Activated CD4-positive, alpha-beta T cell treated with anti-CD3 and anti-CD28 coated beads for 36 hours (primary cell): Measurements from ENCODE around the gene GALNT18. TPM values are rescaled to one million over a fixed set of nuclear protein-coding genes. Genes with fewer than 3 reads are reported as not detected.
"Not testable (repeated sequence)": the region's sequence is repeated elsewhere in the genome, so short reads cannot be mapped to it uniquely, and the experiment has no call there.

ENCODE experiments used
- ATAC-seq: fragments of 200-7000 bp; cut with Tn5 transposase; one replicate; pipeline ENCODE4 v1.10.0; 2021; ENCODE audit warnings: mild to moderate bottlenecking, moderate library complexity
- CTCF ChIA-PET: fragments of 350-600 bp; sonication (Branson Sonifier 250); formaldehyde crosslinking; loops from one replicate; lab custom pipeline; 2021; ENCODE audit warnings: antibody characterized with exemption; lab: Charles Lee
- POLR2A ChIA-PET: fragments of 350-600 bp; sonication (Branson Sonifier 250); formaldehyde crosslinking; loops from one replicate; lab custom pipeline; 2021; ENCODE audit warnings: antibody characterized with exemption, inconsistent platforms; lab: Charles Lee
- DNase-seq: peaks from one replicate; pipeline ENCODE4 v3.0.0-alpha.2; 2020
- H3K27ac Mint-ChIP-seq: one replicate; pipeline ENCODE4 v1.8.0; 2021; ENCODE audit warnings: mixed read lengths
- H3K27me3 Mint-ChIP-seq: one replicate; pipeline ENCODE4 v1.8.0; 2021; ENCODE audit warnings: mixed read lengths
- H3K36me3 Mint-ChIP-seq: one replicate; pipeline ENCODE4 v1.8.0; 2021; ENCODE audit warnings: low read depth, mixed read lengths
- H3K4me1 Mint-ChIP-seq: one replicate; pipeline ENCODE4 v1.8.0; 2021; ENCODE audit warnings: mixed read lengths
- H3K4me3 Mint-ChIP-seq: one replicate; pipeline ENCODE4 v1.8.0; 2021; ENCODE audit warnings: mild to moderate bottlenecking, moderate library complexity, mixed read lengths
- H3K9me3 Mint-ChIP-seq: one replicate; pipeline ENCODE4 v1.8.0; 2021; ENCODE audit warnings: low read depth, mixed read lengths
- intact Hi-C, 2 experiments: fragments of 100-400 bp; cut with DNase I in 1 of 2; cut with micrococcal nuclease in 1 of 2; formaldehyde crosslinking; loops; one replicate each; pipeline versions ENCODE4 v1.14.2 to v1.15.1; 2022 to 2024; cut with DNase I, micrococcal nuclease
- total RNA-seq, 2 experiments: library from RNA; stranded (reverse); gene quantifications; one replicate each; pipeline ENCODE4 v1.2.3, GENCODE V29; 2021

Gene GALNT18
- total RNA-seq, 2 experiments from 2014 or later = 6.9 to 8.8 TPM

GRCh38 chr11:11374358-11375148 is 247.3 kb downstream of the GALNT18 start:
- Mint-ChIP-seq H3K27ac (no peak overlapping the region), H3K4me3 (no peak overlapping the region), H3K9me3 (no peaks in the 10 kb centered on the region), H3K27me3 (no peaks in the 10 kb centered on the region), H3K36me3 (no peaks in the 10 kb centered on the region), H3K4me1 (no peaks in the 10 kb centered on the region)
- CTCF ChIA-PET = no interaction called here
- POLR2A ChIA-PET = no interaction called here
- DNase-seq (no peak), ATAC-seq (no peak)
- intact Hi-C loops = no loop called here

- H3K27ac Mint-ChIP-seq = no peak overlapping the region
- H3K9me3 Mint-ChIP-seq = no peaks in the 10 kb centered on the region
- DNase-seq (no peak), ATAC-seq (no peak)
- CTCF ChIA-PET = no interaction called here
- POLR2A ChIA-PET = no interaction called here
- intact Hi-C loops = no loop called here
- no peak overlapping the region for H3K4me3 Mint-ChIP-seq
- H3K4me1 Mint-ChIP-seq = no peaks in the 10 kb centered on the region
- no peaks in the 10 kb centered on the region for H3K36me3 Mint-ChIP-seq
- peaks cover 3% of the 10 kb centered on the region for H3K27me3 Mint-ChIP-seq
Observed at GRCh38 chr11:11373934-11374333, 247.9 kb downstream of the GALNT18 start.

- no peaks in the 10 kb centered on the region for H3K36me3 Mint-ChIP-seq
- H3K4me1 Mint-ChIP-seq = no peaks in the 10 kb centered on the region
- H3K4me3 Mint-ChIP-seq = no peak overlapping the region
- H3K27me3 Mint-ChIP-seq = peaks cover 3% of the 10 kb centered on the region
- H3K27ac Mint-ChIP-seq = no peak overlapping the region
- DNase-seq = no peak
- H3K9me3 Mint-ChIP-seq = peaks cover 4% of the 10 kb centered on the region
- ATAC-seq = no peak
- POLR2A ChIA-PET = no interaction called here
- CTCF ChIA-PET = interaction anchor here (0.6 kb wide), 1 partner anchor 97 kb away, joined by 4 read pairs; no protein-coding TSS in a partner anchor
- intact Hi-C loops = no loop called here
Observed at GRCh38 chr11:11372461-11372860, 249.3 kb downstream of the GALNT18 start.

- Mint-ChIP-seq H3K9me3 (peaks cover 4% of the 10 kb centered on the region), H3K36me3 (no peaks in the 10 kb centered on the region), H3K27ac (no peak overlapping the region), H3K27me3 (peaks cover 3% of the 10 kb centered on the region), H3K4me3 (no peak overlapping the region), H3K4me1 (no peaks in the 10 kb centered on the region)
- CTCF ChIA-PET = no interaction called here
- DNase-seq (no peak), ATAC-seq (no peak)
- intact Hi-C loops = no loop called here
- POLR2A ChIA-PET = interaction anchor here (0.6 kb wide), 1 partner anchor 560 kb away, joined by 8 read pairs; no protein-coding TSS in a partner anchor
Observed at GRCh38 chr11:11370962-11371303, 250.9 kb downstream of the GALNT18 start.

- CTCF ChIA-PET = no interaction called here
- no peak for ATAC-seq
- DNase-seq = no peak
- Mint-ChIP-seq H3K4me3 (no peak overlapping the region), H3K27ac (no peak overlapping the region), H3K9me3 (peaks cover 4% of the 10 kb centered on the region), H3K4me1 (no peaks in the 10 kb centered on the region), H3K36me3 (no peaks in the 10 kb centered on the region), H3K27me3 (peaks cover 3% of the 10 kb centered on the region)
- POLR2A ChIA-PET = interaction anchor here (0.6 kb wide), 1 partner anchor 560 kb away, joined by 8 read pairs; no protein-coding TSS in a partner anchor
- intact Hi-C loops = no loop called here
Observed at GRCh38 chr11:11370255-11370961, 251.4 kb downstream of the GALNT18 start.

- ChIA-PET CTCF (interaction anchor here (0.7 kb wide), 1 partner anchor 19 kb away, joined by 4 read pairs; no protein-coding TSS in a partner anchor), POLR2A (no interaction called here)
- intact Hi-C loops = no loop called here
- Mint-ChIP-seq H3K9me3 (peaks cover 4% of the 10 kb centered on the region), H3K27me3 (peaks cover 5% of the 10 kb centered on the region), H3K4me3 (no peak overlapping the region), H3K27ac (no peak overlapping the region), H3K4me1 (no peaks in the 10 kb centered on the region), H3K36me3 (no peaks in the 10 kb centered on the region)
- DNase-seq (no peak), ATAC-seq (no peak)
Observed at GRCh38 chr11:11366793-11367192, 255.0 kb downstream of the GALNT18 start.

GRCh38 chr11:11363674-11364073 is 258.1 kb downstream of the GALNT18 start:
- ATAC-seq (no peak), DNase-seq (no peak)
- H3K27ac Mint-ChIP-seq = no peak overlapping the region
- H3K4me3 Mint-ChIP-seq = no peak overlapping the region
- intact Hi-C loops = no loop called here
- ChIA-PET CTCF (interaction anchor here (0.6 kb wide), 1 partner anchor 14 kb away, joined by 4 read pairs; no protein-coding TSS in a partner anchor), POLR2A (no interaction called here)
- peaks cover 4% of the 10 kb centered on the region for H3K27me3 Mint-ChIP-seq
- no peaks in the 10 kb centered on the region for H3K36me3 Mint-ChIP-seq
- peaks cover 4% of the 10 kb centered on the region for H3K9me3 Mint-ChIP-seq
- H3K4me1 Mint-ChIP-seq = no peaks in the 10 kb centered on the region

GRCh38 chr11:11359611-11360010 is 262.2 kb downstream of the GALNT18 start:
- ChIA-PET POLR2A (no interaction called here), CTCF (no interaction called here)
- DNase-seq (no peak), ATAC-seq (no peak)
- Mint-ChIP-seq H3K36me3 (no peaks in the 10 kb centered on the region), H3K9me3 (no peaks in the 10 kb centered on the region), H3K27me3 (peaks cover 9% of the 10 kb centered on the region), H3K4me3 (no peak overlapping the region), H3K4me1 (no peaks in the 10 kb centered on the region), H3K27ac (no peak overlapping the region)
- intact Hi-C loops = no loop called here

GRCh38 chr11:11356842-11357241 is 265.0 kb downstream of the GALNT18 start:
- Mint-ChIP-seq H3K27me3 (peaks cover 11% of the 10 kb centered on the region), H3K4me1 (no peaks in the 10 kb centered on the region), H3K36me3 (no peaks in the 10 kb centered on the region), H3K9me3 (no peaks in the 10 kb centered on the region), H3K27ac (no peak overlapping the region), H3K4me3 (no peak overlapping the region)
- intact Hi-C loops = no loop called here
- DNase-seq = no peak
- no peak for ATAC-seq
- ChIA-PET CTCF (no interaction called here), POLR2A (no interaction called here)

GRCh38 chr11:11352878-11353277 is 268.9 kb downstream of the GALNT18 start, which contains the start of gene CSNK2A3:
CSNK2A3 (minus strand) TSS chr11:11353250; CDS start chr11:11353119, 131 bp downstream.
- peaks cover 11% of the 10 kb centered on the region for H3K27me3 Mint-ChIP-seq
- H3K36me3 Mint-ChIP-seq, H3K4me1 Mint-ChIP-seq, POLR2A ChIA-PET, H3K4me3 Mint-ChIP-seq, H3K9me3 Mint-ChIP-seq, DNase-seq, H3K27ac Mint-ChIP-seq, CTCF ChIA-PET, intact Hi-C loops, ATAC-seq: not testable (repeated sequence)

GRCh38 chr11:11351851-11352250 is 270.0 kb downstream of the GALNT18 start:
- H3K27me3 Mint-ChIP-seq, DNase-seq, H3K9me3 Mint-ChIP-seq, H3K36me3 Mint-ChIP-seq, H3K4me1 Mint-ChIP-seq, H3K27ac Mint-ChIP-seq, intact Hi-C loops, H3K4me3 Mint-ChIP-seq, CTCF ChIA-PET, POLR2A ChIA-PET, ATAC-seq: not testable (repeated sequence)
